H9 (cell line): Measurements from ENCODE around the gene DMAC2. TPM values are rescaled to one million over a fixed set of nuclear protein-coding genes. Genes with fewer than 3 reads are reported as not detected.

Source experiments
- DNase-seq: peaks from one replicate; pipeline ENCODE4 v3.0.0-alpha.2; 2017
- H2AFZ ChIP-seq: one replicate; pipeline ENCODE4 v1.6.1; 2013; ENCODE audit warnings: mild to moderate bottlenecking, low read length, control low read depth, moderate library complexity
- H2AK5ac ChIP-seq: 2 replicates; pipeline ENCODE4 v1.6.1; 2013; ENCODE audit warnings: low read length, control low read depth, mixed read lengths; ENCODE audit not compliant: insufficient read length
- H2BK120ac ChIP-seq: one replicate; pipeline ENCODE4 v1.6.1; 2013; ENCODE audit warnings: low read depth, mild to moderate bottlenecking, low read length, control low read depth, inconsistent platforms; ENCODE audit not compliant: poor library complexity, severe bottlenecking
- H2BK12ac ChIP-seq: 2 replicates; pipeline ENCODE4 v1.6.1; 2013; ENCODE audit warnings: low read length, control low read depth, mixed read lengths, low read depth; ENCODE audit not compliant: insufficient read length
- H2BK15ac ChIP-seq: 2 replicates; pipeline ENCODE4 v1.6.1; 2013; ENCODE audit warnings: low read depth, low read length, control low read depth
- H2BK20ac ChIP-seq: one replicate; pipeline ENCODE4 v1.6.1; 2013; ENCODE audit warnings: low read depth, mild to moderate bottlenecking, low read length, control low read depth, inconsistent platforms; ENCODE audit not compliant: poor library complexity, severe bottlenecking
- H2BK5ac ChIP-seq: 2 replicates; pipeline ENCODE4 v1.6.1; 2013; ENCODE audit warnings: low read length, control low read depth, mixed read lengths; ENCODE audit not compliant: insufficient read length
- H3K14ac ChIP-seq: 2 replicates; pipeline ENCODE4 v1.6.1; 2013; ENCODE audit warnings: low read length, control low read depth; ENCODE audit not compliant: insufficient read depth
- H3K18ac ChIP-seq: 2 replicates; pipeline ENCODE4 v1.6.1; 2013; ENCODE audit warnings: low read depth, mild to moderate bottlenecking, mixed read lengths, low read length, control low read depth; ENCODE audit not compliant: insufficient read length
- H3K23ac ChIP-seq: 2 replicates; pipeline ENCODE4 v1.6.1; 2013; ENCODE audit warnings: low read length, control low read depth, mixed read lengths, low read depth; ENCODE audit not compliant: insufficient read length
- H3K23me2 ChIP-seq: 2 replicates; pipeline ENCODE4 v1.6.1; 2013; ENCODE audit warnings: low read depth, mild to moderate bottlenecking, mixed read lengths, low read length, control low read depth; ENCODE audit not compliant: insufficient read length, poor library complexity, severe bottlenecking
- H3K27ac ChIP-seq: 2 replicates; pipeline ENCODE4 v1.5.1; 2013; ENCODE audit warnings: low read length, control low read depth, mixed read lengths, low read depth; ENCODE audit not compliant: insufficient read length
- H3K27me3 ChIP-seq: 2 replicates; pipeline ENCODE4 v1.6.1; 2013; ENCODE audit warnings: low read length, control low read depth, inconsistent platforms; ENCODE audit not compliant: insufficient read depth
- H3K4ac ChIP-seq: 2 replicates; pipeline ENCODE4 v1.6.1; 2013; ENCODE audit warnings: low read depth, mild to moderate bottlenecking, control low read depth, inconsistent platforms, low read length, moderate library complexity
- H3K4me1 ChIP-seq: 2 replicates; pipeline ENCODE4 v1.6.1; 2013; ENCODE audit warnings: low read length, control low read depth, inconsistent platforms; ENCODE audit not compliant: insufficient read depth
- H3K4me2 ChIP-seq: 2 replicates; pipeline ENCODE4 v1.6.1; 2013; ENCODE audit warnings: low read length, control low read depth, mixed read lengths; ENCODE audit not compliant: insufficient read length, insufficient read depth
- H3K56ac ChIP-seq: 2 replicates; pipeline ENCODE4 v1.6.1; 2013; ENCODE audit warnings: low read depth, mild to moderate bottlenecking, mixed read lengths, low read length, control low read depth; ENCODE audit not compliant: insufficient read length
- H3K79me1 ChIP-seq: 2 replicates; pipeline ENCODE4 v1.6.1; 2013; ENCODE audit warnings: low read depth, mild to moderate bottlenecking, moderate library complexity, low read length, control low read depth, inconsistent platforms; ENCODE audit not compliant: insufficient read depth, poor library complexity, severe bottlenecking
- H3K79me2 ChIP-seq: 2 replicates; pipeline ENCODE4 v1.6.1; 2013; ENCODE audit warnings: low read length, control low read depth, inconsistent platforms; ENCODE audit not compliant: insufficient read depth
- H3K9ac ChIP-seq: 2 replicates; pipeline ENCODE4 v1.6.1; 2013; ENCODE audit warnings: low read length, control low read depth, mixed read lengths; ENCODE audit not compliant: insufficient read length; ENCODE audit errors: extremely low read depth
- H3K9me3 ChIP-seq: one replicate; pipeline ENCODE4 v1.6.1; 2013; ENCODE audit warnings: low read depth, low read length, inconsistent platforms; ENCODE audit not compliant: control insufficient read depth
- H3T11ph ChIP-seq: one replicate; pipeline ENCODE4 v1.6.1; 2013; ENCODE audit warnings: mild to moderate bottlenecking, low read length, control low read depth, inconsistent platforms
- H4K20me1 ChIP-seq: one replicate; pipeline ENCODE4 v1.6.1; 2013; ENCODE audit not compliant: control insufficient read depth, insufficient read length, insufficient read depth
- H4K5ac ChIP-seq: 2 replicates; pipeline ENCODE4 v1.6.1; 2013; ENCODE audit warnings: low read depth, mild to moderate bottlenecking, mixed read lengths, low read length, control low read depth; ENCODE audit not compliant: insufficient read length
- H4K8ac ChIP-seq: replicated peaks from 2 replicates; pipeline ENCODE4 v1.6.1; 2013; ENCODE audit warnings: low read length, control low read depth, mixed read lengths, low read depth; ENCODE audit not compliant: insufficient read length
- H4K91ac ChIP-seq: 2 replicates; pipeline ENCODE4 v1.6.1; 2013; ENCODE audit warnings: low read depth, mild to moderate bottlenecking, moderate library complexity, mixed read lengths, low read length, control low read depth; ENCODE audit not compliant: insufficient read length
- H3K27ac Mint-ChIP-seq, 3 experiments: 2 replicates in 2 of 3; 3 replicates in 1 of 3; pipeline ENCODE4 v1.8.0; 2020 to 2021; ENCODE audit warnings: mixed read lengths in 3 of 3, mild to moderate bottlenecking in 1 of 3, moderate library complexity in 1 of 3
- H3K27me3 Mint-ChIP-seq: 2 replicates; pipeline ENCODE4 v1.8.0; 2021; ENCODE audit warnings: low read depth, mild to moderate bottlenecking, moderate library complexity, mixed read lengths
- H3K36me3 Mint-ChIP-seq, 3 experiments: 2 replicates in 2 of 3; 3 replicates in 1 of 3; pipeline ENCODE4 v1.8.0; 2020 to 2021; ENCODE audit warnings: low read depth in 3 of 3, mixed read lengths in 3 of 3; ENCODE audit not compliant: insufficient read depth in 1 of 3
- H3K4me1 Mint-ChIP-seq, 2 experiments: 2 replicates each; pipeline ENCODE4 v1.8.0; 2020; ENCODE audit warnings: mixed read lengths in 2 of 2
- H3K4me3 Mint-ChIP-seq, 2 experiments: 2 replicates in 1 of 2; 3 replicates in 1 of 2; pipeline ENCODE4 v1.8.0; 2020 to 2021; ENCODE audit warnings: mild to moderate bottlenecking in 2 of 2, mixed read lengths in 2 of 2, moderate library complexity in 1 of 2
- H3K9me3 Mint-ChIP-seq, 2 experiments: 2 replicates in 1 of 2; 3 replicates in 1 of 2; pipeline ENCODE4 v1.8.0; 2020; ENCODE audit warnings: mild to moderate bottlenecking in 2 of 2, mixed read lengths in 2 of 2, moderate library complexity in 1 of 2
- WGBS: extraction: QIAGEN DNeasy Blood & Tissue Kit; methylation state at CpG from one replicate; pipeline ENCODE4 v1.1.7; 2013; ENCODE audit warnings: missing lambda C conversion rate, low lambda C conversion rate, mixed read lengths; ENCODE audit not compliant: insufficient read length; ENCODE audit errors: extremely low coverage; 5-methylcytosine and 5-hydroxymethylcytosine counted together
- total RNA-seq: library from RNA; stranded (reverse); gene quantifications from 2 replicates; pipeline ENCODE4 v1.2.1, GENCODE V29; 2021
- TF ChIP-seq, protein P1 (sequence below): fragments of 200-600 bp; sonication (generic); conservative IDR thresholded peaks from 3 replicates; pipeline ENCODE4 v1.8.0; 2021; ENCODE audit warnings: antibody characterized with exemption, mild to moderate bottlenecking

Gene DMAC2
- total RNA-seq, 1 experiment from 2014 or later, result 70.5 TPM

DNA sequence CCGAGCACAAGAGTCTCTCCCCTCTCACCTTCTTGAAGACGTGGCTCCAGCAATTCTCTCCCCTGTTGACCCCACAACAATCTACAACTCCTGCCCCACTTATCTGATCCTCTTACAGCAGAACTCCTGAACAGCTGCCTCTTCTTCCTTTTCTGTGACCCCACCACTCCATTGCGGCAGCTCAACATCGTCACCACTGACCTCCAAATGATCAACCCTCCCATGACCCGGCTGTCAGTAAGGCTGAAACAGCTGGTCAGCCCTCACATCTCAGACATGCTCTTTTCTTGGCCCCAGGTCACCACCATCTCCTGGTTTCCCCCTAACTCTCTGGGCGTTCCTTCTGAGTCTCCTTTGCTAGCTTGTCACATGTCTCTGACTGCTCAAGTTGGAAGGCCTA lies 44.4 kb downstream of the DMAC2 start:
- peaks cover 9% of the 10 kb centered on the region for H3K23me2 ChIP-seq
- Mint-ChIP-seq H3K27me3 (no peaks in the 10 kb centered on the region; the same call in 1 of the 2 replicates), H3K27ac (peak overlapping the region; percentile 6 to 57 (median 22); a peak in 5 of 7 replicates), H3K9me3 (no peaks in the 10 kb centered on the region; a peak in 1 of 5 replicates), H3K4me1 (peaks cover 21 to 24% of the 10 kb centered on the region in 2 experiments), H3K4me3 (peak overlapping the region; percentile 73 to 99; a peak in 4 of 5 replicates), H3K36me3 (peaks cover 0 to 30% (median 15%) of the 10 kb centered on the region in 3 experiments; a peak in 5 of 7 replicates)
- DNase-seq, result no peak
- no CpG with 5 or more reads among the region's 6 CpGs for WGBS
- no peak overlapping the region for H2BK120ac ChIP-seq
- no peak overlapping the region for H2BK5ac ChIP-seq
- H3K79me1 ChIP-seq, result peaks cover 6% of the 10 kb centered on the region
- no peaks in the 10 kb centered on the region for H4K20me1 ChIP-seq
- no peak overlapping the region for H2BK15ac ChIP-seq
- H3K56ac ChIP-seq, result no peak overlapping the region
- no peaks in the 10 kb centered on the region for H3K27me3 ChIP-seq
- H3K27ac ChIP-seq, result no peak overlapping the region
- H3K4ac ChIP-seq, result no peak overlapping the region
- H4K5ac ChIP-seq, result no peak overlapping the region
- H4K8ac ChIP-seq, result no peak overlapping the region
- H4K91ac ChIP-seq, result no peak overlapping the region
- no peak overlapping the region for H2AFZ ChIP-seq
- no peak overlapping the region for H3K23ac ChIP-seq
- no peak overlapping the region for H3K4me2 ChIP-seq
- H3K9me3 ChIP-seq, result no peaks in the 10 kb centered on the region
- H3K79me2 ChIP-seq, result no peaks in the 10 kb centered on the region
- H2BK20ac ChIP-seq, result no peak overlapping the region
- no peak overlapping the region for H2AK5ac ChIP-seq
- no peak overlapping the region for H3K18ac ChIP-seq
- H3K14ac ChIP-seq, result no peak overlapping the region
- H3K9ac ChIP-seq, result no peak overlapping the region
- TF ChIP-seq, protein P1, sequence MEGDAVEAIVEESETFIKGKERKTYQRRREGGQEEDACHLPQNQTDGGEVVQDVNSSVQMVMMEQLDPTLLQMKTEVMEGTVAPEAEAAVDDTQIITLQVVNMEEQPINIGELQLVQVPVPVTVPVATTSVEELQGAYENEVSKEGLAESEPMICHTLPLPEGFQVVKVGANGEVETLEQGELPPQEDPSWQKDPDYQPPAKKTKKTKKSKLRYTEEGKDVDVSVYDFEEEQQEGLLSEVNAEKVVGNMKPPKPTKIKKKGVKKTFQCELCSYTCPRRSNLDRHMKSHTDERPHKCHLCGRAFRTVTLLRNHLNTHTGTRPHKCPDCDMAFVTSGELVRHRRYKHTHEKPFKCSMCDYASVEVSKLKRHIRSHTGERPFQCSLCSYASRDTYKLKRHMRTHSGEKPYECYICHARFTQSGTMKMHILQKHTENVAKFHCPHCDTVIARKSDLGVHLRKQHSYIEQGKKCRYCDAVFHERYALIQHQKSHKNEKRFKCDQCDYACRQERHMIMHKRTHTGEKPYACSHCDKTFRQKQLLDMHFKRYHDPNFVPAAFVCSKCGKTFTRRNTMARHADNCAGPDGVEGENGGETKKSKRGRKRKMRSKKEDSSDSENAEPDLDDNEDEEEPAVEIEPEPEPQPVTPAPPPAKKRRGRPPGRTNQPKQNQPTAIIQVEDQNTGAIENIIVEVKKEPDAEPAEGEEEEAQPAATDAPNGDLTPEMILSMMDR, result no peak
- H2BK12ac ChIP-seq, result no peak overlapping the region
- no peak overlapping the region for H3T11ph ChIP-seq
- H3K4me1 ChIP-seq, result no peaks in the 10 kb centered on the region
